ENCODE results near the gene SLX4IP.

The SLX4IP gene

DNA sequence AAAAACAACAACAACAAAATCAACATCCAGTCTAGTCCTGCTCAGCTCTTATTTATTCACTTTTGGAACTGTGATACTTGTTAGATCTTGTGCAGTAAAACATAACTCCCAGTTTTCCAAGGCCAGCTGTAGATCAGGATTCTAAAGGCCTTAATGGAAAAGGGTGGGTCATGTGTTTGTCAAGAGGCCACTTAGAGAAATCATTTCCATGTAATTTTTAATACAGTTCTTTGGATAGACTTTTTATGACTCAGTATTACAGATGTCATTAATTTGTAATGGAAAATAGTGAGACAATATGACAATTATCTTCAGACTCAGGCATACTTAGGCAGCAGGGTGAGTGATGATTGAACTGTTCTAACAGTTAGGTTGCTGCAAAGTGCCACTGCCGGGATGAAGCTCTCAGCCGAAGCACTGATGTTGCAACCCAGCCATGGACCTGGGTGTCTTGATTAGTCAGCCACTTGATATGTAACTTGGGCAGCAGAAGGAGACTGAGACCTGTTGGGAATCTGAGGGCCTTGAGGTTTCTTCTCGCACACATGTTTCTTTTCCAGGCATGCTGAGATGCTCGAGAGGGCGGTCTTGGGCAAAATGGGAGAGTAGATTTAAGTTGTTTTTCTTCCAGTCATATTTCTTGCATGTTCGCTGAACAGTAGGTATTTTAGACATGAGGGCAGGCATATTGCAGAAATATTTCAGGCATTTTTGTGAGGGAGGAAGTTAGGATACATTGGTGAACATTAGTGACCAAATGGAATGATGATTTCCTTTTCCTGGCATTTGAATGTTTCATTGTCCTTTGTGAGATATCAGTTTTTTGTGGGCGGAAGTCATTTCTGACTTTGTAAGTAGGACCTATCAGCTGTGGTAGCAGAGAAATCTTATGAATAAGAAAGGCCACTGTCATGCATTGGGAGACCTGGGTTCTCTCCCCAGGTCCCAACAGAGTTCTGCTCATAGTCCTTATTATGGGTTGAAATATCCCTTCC lies 52.3 kb downstream of the SLX4IP start:
- no peak for FAIRE-seq
- no peak for TF ChIP-seq TAF1 (IDR thresholded peaks at IDR 0.05; ENCODE audit: borderline replicate concordance, low read depth, low read length)
- no peak for DNase-seq (ENCODE audit: insufficient read length)

DNA sequence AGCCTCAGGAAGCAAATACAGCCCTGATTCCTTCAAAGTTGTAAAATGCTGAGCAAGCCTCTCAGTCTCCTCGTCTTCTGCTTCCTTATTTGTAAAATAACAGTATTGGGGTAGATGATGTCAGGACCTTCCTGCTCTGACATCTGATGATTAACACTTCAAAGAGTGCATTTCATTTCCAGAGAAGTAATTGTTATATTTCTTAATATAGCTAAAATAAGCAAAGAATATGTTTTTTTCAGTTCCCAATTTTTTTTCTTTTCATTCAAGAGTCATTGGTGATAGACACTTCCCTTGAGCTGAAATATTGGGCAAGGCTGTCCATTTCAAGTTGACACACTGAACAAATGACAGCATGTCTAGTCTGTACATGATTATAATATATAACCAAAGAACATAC lies 53.4 kb downstream of the SLX4IP start:
- DNase-seq (ENCODE audit: insufficient read length): no peak
- FAIRE-seq: no peak
- TF ChIP-seq POLR2AphosphoS5 (IDR thresholded peaks at IDR 0.05; ENCODE audit: low read depth, low read length): no peak
- TF ChIP-seq TAF1 (IDR thresholded peaks at IDR 0.05; ENCODE audit: borderline replicate concordance, low read depth, low read length): no peak
- TF ChIP-seq POLR2A (IDR thresholded peaks at IDR 0.05; ENCODE audit: low read depth, low read length): no peak

DNA sequence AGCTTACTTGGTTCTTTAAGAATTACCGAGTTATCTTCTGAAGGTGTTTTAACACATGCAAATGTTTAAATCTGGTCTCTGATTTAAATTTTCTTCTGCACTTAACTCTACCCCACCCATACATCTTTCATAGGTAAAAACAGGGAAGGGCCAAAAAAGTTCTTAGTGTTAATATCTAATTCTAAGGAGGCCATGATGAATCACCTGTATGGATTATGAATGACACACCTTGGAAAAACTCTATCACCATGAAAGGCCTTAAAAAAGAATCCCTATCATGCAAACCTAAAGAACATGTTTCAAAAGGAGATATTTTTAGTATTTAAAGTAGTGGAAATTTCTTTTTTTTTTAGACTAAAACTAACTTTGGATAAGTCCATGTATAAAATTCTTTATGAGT lies 54.7 kb downstream of the SLX4IP start:
- FAIRE-seq (no peak), DNase-seq (ENCODE audit: insufficient read length) (no peak)
- TF ChIP-seq POLR2A (IDR thresholded peaks at IDR 0.05; ENCODE audit: low read depth, low read length) (no peak), TAF1 (IDR thresholded peaks at IDR 0.05; ENCODE audit: borderline replicate concordance, low read depth, low read length) (no peak), POLR2AphosphoS5 (IDR thresholded peaks at IDR 0.05; ENCODE audit: low read depth, low read length) (no peak)

DNA sequence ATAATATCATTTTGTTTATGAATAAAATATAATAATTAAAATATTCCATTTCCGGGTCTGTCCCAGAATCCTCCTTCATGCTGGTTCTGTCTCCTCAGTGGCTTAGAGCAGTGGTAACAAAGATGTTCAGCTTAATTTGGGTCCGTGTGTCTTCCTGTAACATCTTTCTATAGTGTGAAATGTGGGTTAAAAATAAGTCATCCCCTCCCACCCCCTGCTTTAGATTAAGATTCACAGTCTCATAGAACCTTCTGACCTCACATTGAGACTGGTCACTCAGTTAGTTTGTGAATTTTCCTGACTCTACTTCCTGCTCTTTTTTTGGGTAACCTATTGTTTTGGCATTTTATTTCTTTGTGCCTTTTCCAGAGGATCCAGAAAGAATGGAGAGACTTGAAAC lies 55.2 kb downstream of the SLX4IP start:
- FAIRE-seq: no peak
- DNase-seq (ENCODE audit: insufficient read length): no peak
- no peak for TF ChIP-seq TAF1 (IDR thresholded peaks at IDR 0.05; ENCODE audit: borderline replicate concordance, low read depth, low read length)
- TF ChIP-seq POLR2AphosphoS5 (IDR thresholded peaks at IDR 0.05; ENCODE audit: low read depth, low read length): no peak
- TF ChIP-seq POLR2A (IDR thresholded peaks at IDR 0.05; ENCODE audit: low read depth, low read length): no peak

GRCh38 chr20:10490706-10491105 lies 55.6 kb downstream of the SLX4IP start:
- DNase-seq (ENCODE audit: insufficient read length) (no peak), FAIRE-seq (no peak)
- TF ChIP-seq POLR2A (IDR thresholded peaks at IDR 0.05; ENCODE audit: low read depth, low read length) (no peak), TAF1 (IDR thresholded peaks at IDR 0.05; ENCODE audit: borderline replicate concordance, low read depth, low read length) (no peak), POLR2AphosphoS5 (IDR thresholded peaks at IDR 0.05; ENCODE audit: low read depth, low read length) (no peak)

DNA sequence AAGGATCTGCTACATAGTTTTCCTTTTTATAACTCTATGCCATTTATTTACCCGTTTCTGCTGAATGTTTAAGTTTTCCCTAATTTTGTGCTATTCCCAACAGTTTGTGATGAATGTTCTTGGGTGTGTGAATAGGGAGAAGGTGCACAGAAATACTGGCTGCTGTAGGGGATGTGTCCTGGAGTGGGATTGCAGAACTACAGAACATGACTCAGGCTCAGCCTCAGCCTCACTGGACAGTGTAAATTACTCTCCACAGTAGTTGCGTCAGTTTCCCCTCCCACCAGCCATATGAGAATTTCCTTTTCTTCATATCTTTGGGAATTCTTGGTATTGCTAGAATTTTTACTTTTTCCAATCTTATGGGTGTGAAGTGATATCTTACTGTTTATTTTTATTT lies 57.0 kb downstream of the SLX4IP start:
- FAIRE-seq: peak; percentile 14
- DNase-seq (ENCODE audit: insufficient read length): no peak
- no peak for TF ChIP-seq POLR2A (IDR thresholded peaks at IDR 0.05; ENCODE audit: low read depth, low read length)
- TF ChIP-seq POLR2AphosphoS5 (IDR thresholded peaks at IDR 0.05; ENCODE audit: low read depth, low read length): no peak
- no peak for TF ChIP-seq TAF1 (IDR thresholded peaks at IDR 0.05; ENCODE audit: borderline replicate concordance, low read depth, low read length)

- FAIRE-seq (no peak), DNase-seq (ENCODE audit: insufficient read length) (no peak)
- no peak for TF ChIP-seq POLR2A (IDR thresholded peaks at IDR 0.05; ENCODE audit: low read depth, low read length)
- no peak for TF ChIP-seq POLR2AphosphoS5 (IDR thresholded peaks at IDR 0.05; ENCODE audit: low read depth, low read length)
- no peak for TF ChIP-seq TAF1 (IDR thresholded peaks at IDR 0.05; ENCODE audit: borderline replicate concordance, low read depth, low read length)
These were observed 57.7 kb downstream of the SLX4IP start for GRCh38 chr20:10492844-10493243.

DNA sequence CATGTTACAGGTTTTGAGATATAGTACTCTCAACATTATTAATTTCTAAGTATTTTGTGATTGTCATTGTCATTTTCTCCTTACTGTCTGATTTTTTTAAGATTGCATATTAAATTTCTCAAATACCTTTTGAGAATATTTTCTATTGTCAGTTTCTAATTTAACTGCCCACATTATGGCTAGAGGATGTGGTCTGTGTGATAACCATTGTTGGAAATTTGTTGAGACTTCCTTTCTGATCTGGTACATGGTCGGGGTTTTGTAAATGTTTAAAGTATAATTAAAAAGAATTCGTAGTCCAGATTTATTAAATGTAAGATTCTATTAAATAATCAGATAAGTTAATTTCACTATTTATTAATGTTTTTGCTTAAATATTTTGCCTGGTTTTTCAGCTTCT lies 60.1 kb downstream of the SLX4IP start:
- FAIRE-seq (no peak), DNase-seq (ENCODE audit: insufficient read length) (no peak)
- TF ChIP-seq POLR2AphosphoS5 (IDR thresholded peaks at IDR 0.05; ENCODE audit: low read depth, low read length): no peak
- no peak for TF ChIP-seq POLR2A (IDR thresholded peaks at IDR 0.05; ENCODE audit: low read depth, low read length)
- TF ChIP-seq TAF1 (IDR thresholded peaks at IDR 0.05; ENCODE audit: borderline replicate concordance, low read depth, low read length): no peak

- FAIRE-seq: no peak
- no peak for TF ChIP-seq TAF1 (IDR thresholded peaks at IDR 0.05; ENCODE audit: borderline replicate concordance, low read depth, low read length)
- TF ChIP-seq POLR2AphosphoS5 (IDR thresholded peaks at IDR 0.05; ENCODE audit: low read depth, low read length): no peak
- TF ChIP-seq POLR2A (IDR thresholded peaks at IDR 0.05; ENCODE audit: low read depth, low read length): no peak
- no peak for DNase-seq (ENCODE audit: insufficient read length)
These were observed 61.4 kb downstream of the SLX4IP start for GRCh38 chr20:10496465-10496864.

DNA sequence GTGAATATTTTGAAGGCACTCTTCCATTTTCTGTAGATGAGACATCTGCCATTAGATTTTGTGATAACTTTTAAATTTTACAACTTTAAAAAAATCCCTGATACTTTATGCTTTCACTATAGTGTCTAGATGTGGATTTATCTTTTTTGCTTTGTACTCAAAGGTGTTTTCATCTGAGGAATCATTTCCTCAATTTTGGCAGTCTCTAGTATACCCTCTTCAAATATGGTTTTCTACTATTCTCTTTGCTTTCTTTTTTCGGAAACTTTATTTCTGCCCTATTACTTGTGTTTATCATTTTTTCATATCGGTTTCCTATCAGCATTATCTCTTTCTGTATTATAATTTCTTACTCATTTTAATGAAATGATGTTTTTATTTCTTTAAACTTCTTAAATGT lies 62.2 kb downstream of the SLX4IP start:
- DNase-seq (ENCODE audit: insufficient read length) (no peak), FAIRE-seq (no peak)
- TF ChIP-seq POLR2AphosphoS5 (IDR thresholded peaks at IDR 0.05; ENCODE audit: low read depth, low read length) (no peak), TAF1 (IDR thresholded peaks at IDR 0.05; ENCODE audit: borderline replicate concordance, low read depth, low read length) (no peak), POLR2A (IDR thresholded peaks at IDR 0.05; ENCODE audit: low read depth, low read length) (no peak)

- no peak for TF ChIP-seq TAF1 (IDR thresholded peaks at IDR 0.05; ENCODE audit: borderline replicate concordance, low read depth, low read length)
- TF ChIP-seq POLR2A (IDR thresholded peaks at IDR 0.05; ENCODE audit: low read depth, low read length): no peak
- TF ChIP-seq POLR2AphosphoS5 (IDR thresholded peaks at IDR 0.05; ENCODE audit: low read depth, low read length): no peak
- DNase-seq (ENCODE audit: insufficient read length) (no peak), FAIRE-seq (no peak)
These were observed 62.7 kb downstream of the SLX4IP start for GRCh38 chr20:10497791-10498190.

GRCh38 chr20:10498200-10498599 lies 63.1 kb downstream of the SLX4IP start:
- DNase-seq (ENCODE audit: insufficient read length): no peak
- FAIRE-seq: peak; percentile 77

More at GRCh38 chr20:10498200-10498599, 63.1 kb downstream of the SLX4IP start:
- TF ChIP-seq TAF1 (IDR thresholded peaks at IDR 0.05; ENCODE audit: borderline replicate concordance, low read depth, low read length) (no peak), POLR2AphosphoS5 (IDR thresholded peaks at IDR 0.05; ENCODE audit: low read depth, low read length) (no peak), POLR2A (IDR thresholded peaks at IDR 0.05; ENCODE audit: low read depth, low read length) (no peak)

Data from GM12892 (cell line).